Measurements from ENCODE around the gene CCDC33.

DNA sequence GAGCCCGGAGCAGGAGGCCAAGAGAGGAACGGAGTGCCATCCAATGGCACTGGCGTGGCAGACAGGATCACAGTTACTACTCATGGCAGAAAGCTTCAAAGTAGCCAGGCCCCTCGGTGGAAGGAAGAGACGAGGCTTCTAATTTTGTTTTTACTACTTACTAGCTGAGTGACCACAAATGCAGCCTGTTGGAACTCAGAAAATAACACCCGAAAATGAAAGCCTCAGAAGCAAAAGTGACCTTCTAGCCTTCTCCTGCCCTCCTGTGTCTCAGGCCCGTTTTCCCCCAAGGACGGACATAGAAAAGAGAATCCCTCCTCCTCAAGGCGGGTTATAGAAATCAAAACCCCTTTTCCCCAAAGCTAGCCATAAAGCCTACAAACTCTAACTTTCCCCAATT lies 23.6 kb upstream of the CCDC33 start:
- TF ChIP-seq, protein P1, sequence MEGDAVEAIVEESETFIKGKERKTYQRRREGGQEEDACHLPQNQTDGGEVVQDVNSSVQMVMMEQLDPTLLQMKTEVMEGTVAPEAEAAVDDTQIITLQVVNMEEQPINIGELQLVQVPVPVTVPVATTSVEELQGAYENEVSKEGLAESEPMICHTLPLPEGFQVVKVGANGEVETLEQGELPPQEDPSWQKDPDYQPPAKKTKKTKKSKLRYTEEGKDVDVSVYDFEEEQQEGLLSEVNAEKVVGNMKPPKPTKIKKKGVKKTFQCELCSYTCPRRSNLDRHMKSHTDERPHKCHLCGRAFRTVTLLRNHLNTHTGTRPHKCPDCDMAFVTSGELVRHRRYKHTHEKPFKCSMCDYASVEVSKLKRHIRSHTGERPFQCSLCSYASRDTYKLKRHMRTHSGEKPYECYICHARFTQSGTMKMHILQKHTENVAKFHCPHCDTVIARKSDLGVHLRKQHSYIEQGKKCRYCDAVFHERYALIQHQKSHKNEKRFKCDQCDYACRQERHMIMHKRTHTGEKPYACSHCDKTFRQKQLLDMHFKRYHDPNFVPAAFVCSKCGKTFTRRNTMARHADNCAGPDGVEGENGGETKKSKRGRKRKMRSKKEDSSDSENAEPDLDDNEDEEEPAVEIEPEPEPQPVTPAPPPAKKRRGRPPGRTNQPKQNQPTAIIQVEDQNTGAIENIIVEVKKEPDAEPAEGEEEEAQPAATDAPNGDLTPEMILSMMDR (IDR thresholded peaks at IDR 0.05; ENCODE audit: borderline replicate concordance, extremely low read depth, low read length, poor library complexity, severe bottlenecking): no peak
- no peak for TF ChIP-seq EZH2 (IDR thresholded peaks at IDR 0.05; ENCODE audit: borderline replicate concordance, low read depth, low read length, severe bottlenecking)

Measured in DND-41 (cell line).